GM12872 (cell line): Measurements from ENCODE around the gene TCL1A.

ENCODE experiments used
- CTCF ChIP-seq: IDR thresholded peaks from 3 replicates; pipeline ENCODE4 v1.5.1; 2011; ENCODE audit warnings: low read depth, mild to moderate bottlenecking, low read length, moderate library complexity; ENCODE audit not compliant: insufficient read depth

The TCL1A gene

GRCh38 chr14:95695051-95695450 lies 18.9 kb downstream of the TCL1A start:
- no peak for TF ChIP-seq CTCF

GRCh38 chr14:95692109-95692508 lies 21.8 kb downstream of the TCL1A start:
- TF ChIP-seq CTCF, result no peak

DNA sequence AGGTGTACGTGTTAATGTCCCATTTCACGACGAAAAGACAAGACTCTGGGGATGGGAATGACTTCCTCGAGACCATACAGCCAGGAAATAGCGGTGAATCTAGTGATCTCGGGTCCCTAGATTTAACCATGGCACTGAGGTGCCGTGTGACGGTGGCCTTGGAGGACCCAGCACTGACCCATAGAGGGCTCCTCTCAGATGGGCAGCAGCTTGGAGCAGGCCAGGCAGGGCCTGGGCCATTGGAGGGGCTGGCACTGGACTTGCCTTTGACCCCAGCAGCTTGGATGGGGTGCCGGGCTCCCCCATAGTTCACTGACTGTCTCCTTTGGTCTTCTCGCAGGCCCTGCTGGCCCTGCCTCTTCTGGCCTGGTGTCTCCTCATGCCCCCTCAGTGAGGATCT lies 22.3 kb downstream of the TCL1A start:
- TF ChIP-seq CTCF, result no peak

DNA sequence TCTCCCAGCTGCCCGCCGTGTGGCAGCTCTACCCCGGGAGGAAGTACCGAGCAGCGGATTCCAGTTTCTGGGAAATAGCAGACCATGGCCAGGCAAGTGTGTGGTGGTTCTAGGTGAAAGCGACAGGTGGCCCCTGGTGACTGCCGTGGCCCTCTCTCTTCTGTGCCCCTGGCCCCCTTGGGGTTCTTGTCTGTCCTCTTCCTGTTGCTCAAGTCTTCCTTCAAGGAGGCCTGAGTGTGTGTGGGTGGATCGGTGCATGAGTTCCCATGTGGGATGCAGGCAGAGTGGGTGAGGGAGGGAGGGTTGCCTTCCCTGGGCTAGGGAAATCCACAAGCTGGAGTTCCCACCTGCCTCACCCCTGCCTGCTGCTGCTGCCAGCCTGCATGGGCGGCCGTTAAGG lies 23.1 kb downstream of the TCL1A start:
- TF ChIP-seq CTCF, result no peak

DNA sequence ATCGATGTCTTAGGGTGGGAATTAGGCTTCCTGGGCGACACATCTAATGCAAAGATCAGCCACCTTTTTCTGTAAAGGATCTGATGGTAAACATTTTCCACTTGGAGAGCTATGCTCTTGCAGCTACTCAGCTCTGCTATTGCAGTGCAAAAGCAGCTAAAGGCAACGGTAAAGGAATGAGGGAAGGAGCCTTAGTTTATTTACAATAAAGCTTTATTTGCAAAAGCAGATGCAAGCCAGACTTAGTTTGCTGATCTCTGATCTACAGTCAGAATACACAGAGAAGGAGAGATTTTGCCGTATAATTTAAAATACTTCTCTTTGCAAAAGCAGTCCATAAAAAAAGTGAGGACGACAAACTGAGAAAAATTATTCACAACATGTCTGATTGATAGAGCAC lies 24.5 kb downstream of the TCL1A start:
- no peak for TF ChIP-seq CTCF

DNA sequence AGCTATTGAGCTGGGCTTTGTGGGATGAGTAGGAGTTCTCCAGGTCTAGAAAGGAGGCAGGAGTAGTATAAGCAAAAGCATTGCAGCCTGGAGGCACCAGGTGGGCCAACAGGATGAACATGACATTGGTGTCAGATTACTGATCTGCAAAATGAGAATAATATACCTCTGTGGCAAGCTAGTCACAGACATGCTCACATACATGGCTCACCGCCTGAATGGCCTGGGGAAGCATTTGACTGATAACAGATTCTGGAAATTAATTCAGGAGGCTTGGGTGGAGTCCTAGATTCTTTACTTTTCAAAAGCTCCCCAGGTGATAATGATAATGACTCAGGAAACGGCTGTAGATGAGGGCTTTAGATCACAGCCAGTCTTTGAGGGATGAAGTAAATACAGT lies 27.0 kb downstream of the TCL1A start:
- no peak for TF ChIP-seq CTCF

GRCh38 chr14:95685978-95686922 lies 27.7 kb downstream of the TCL1A start, which contains the start of gene TCL1B:
Gene TCL1B, plus strand, starts transcription at chr14:95686426. Its CDS starts 42 bp downstream, at chr14:95686468.
- no peak for TF ChIP-seq CTCF
